ENCODE results near the gene GAL3ST1. TPM values are rescaled to one million over a fixed set of nuclear protein-coding genes. Genes with fewer than 3 reads are reported as not detected.

Gene GAL3ST1
- polyA plus RNA-seq, 4 donors, result 11.1 to 89.5 (median 50.8) TPM

DNA sequence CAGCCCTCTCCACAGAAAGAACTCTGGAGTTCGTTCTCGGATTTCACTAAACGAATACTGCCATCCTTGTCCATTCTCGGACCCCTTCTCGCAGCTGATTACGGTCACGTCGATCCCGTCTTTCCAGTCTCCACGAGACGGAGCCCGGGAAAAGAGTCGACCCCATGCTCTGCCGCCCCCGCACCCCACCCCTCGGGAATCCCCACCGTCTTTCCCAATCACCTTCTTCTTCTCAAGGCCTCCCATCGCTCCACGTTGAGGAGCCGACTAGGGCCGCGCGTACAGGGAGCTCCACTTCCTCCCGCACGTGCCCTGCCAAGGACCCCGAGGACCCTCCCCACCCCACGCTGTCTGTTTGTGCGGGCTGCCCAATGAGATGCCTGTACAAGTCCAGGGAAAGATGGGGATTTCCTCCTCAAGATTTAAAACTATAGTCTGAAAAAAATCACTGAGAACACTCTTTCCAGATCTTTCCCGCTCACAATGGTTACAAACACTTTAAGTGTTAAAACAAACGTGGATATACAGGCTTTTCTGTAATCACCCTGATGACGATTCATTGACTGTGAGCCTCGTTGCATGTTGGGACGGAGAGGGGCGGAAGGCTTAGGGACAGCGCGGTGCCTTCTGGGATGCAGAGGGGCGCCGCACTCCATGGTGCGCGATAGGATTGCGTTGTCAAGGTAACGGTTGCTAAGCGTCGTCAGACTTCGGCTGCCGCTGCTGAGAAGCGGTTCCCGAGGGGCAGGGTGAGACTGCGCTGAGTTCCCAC is 17.3 kb upstream of the GAL3ST1 start, which contains the start of gene PES1:
Gene PES1, minus strand, starts transcription at position 323 of the 772 bp plus-strand sequence. Its CDS starts 77 bp downstream, at position 246.
- Histone ChIP-seq H3K9me3 (ENCODE audit: control insufficient read depth in 2 of 2, insufficient read depth in 1 of 2, low read depth in 1 of 2, low read length in 1 of 2) (no peaks in the 10 kb centered on the region), H3K4me1 (ENCODE audit: control insufficient read depth in 3 of 3, insufficient read depth in 2 of 3, low read depth in 1 of 3, low read length in 2 of 3) (peaks cover 0 to 13% (median 6%) of the 10 kb centered on the region in 3 donors), H3K27ac (ENCODE audit: low read depth in 1 of 3, low read length in 2 of 3) (peak within 1 kb of the TSS in 2 of 3 donors; percentile 65 to 73), H3K27me3 (ENCODE audit: control insufficient read depth in 3 of 3, insufficient read depth in 3 of 3, low read length in 3 of 3) (no peaks in the 10 kb centered on the region), H3K36me3 (ENCODE audit: control insufficient read depth in 3 of 3, insufficient read depth in 2 of 3, low read depth in 1 of 3, low read length in 3 of 3) (peaks cover 4 to 26% (median 11%) of the 10 kb centered on the region in 3 donors), H3K4me3 (ENCODE audit: low read depth in 1 of 3, low read length in 3 of 3) (peak within 1 kb of the TSS; percentile 69 to 74 (median 70))
- DNase-seq (peak; percentile 98 to 99), FAIRE-seq (peak; percentile 36)
- WGBS, 3 donors, result 0% methylated on average over 49 of the region's 49 CpGs

DNA sequence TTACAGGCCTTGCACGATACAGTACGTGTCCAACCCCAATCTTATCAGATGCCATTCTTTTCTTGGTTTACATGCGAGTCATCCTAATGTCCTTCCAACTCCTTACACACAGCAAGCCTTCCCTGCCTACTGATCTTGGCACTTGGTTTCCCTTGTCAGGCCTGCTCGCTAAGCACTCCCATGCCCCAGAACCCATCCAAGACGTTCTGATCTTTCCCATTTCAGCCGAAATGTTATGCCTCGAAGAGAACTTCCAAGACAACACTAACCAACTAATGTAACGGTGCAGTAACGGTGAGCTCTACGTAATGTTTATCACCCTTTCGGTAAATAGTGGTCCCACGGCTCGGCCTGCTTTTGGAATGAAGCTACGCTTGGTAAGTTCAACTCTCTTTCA is 16.7 kb upstream of the GAL3ST1 start:
- no peaks in the 10 kb centered on the region for H3K27me3 ChIP-seq (ENCODE audit: control insufficient read depth in 3 of 3, insufficient read depth in 3 of 3, low read length in 3 of 3)
- peaks cover 0 to 13% (median 6%) of the 10 kb centered on the region in 3 donors for H3K4me1 ChIP-seq (ENCODE audit: control insufficient read depth in 3 of 3, insufficient read depth in 2 of 3, low read depth in 1 of 3, low read length in 2 of 3)
- H3K27ac ChIP-seq (ENCODE audit: low read depth in 1 of 3, low read length in 2 of 3), result peak overlapping the region in 2 of 3 donors; percentile 65 to 73
- FAIRE-seq (no peak), DNase-seq (peak in 1 of 2 donors; percentile 9)
- peak overlapping the region; percentile 69 to 74 (median 70) for H3K4me3 ChIP-seq (ENCODE audit: low read depth in 1 of 3, low read length in 3 of 3)
- H3K36me3 ChIP-seq (ENCODE audit: control insufficient read depth in 3 of 3, insufficient read depth in 2 of 3, low read depth in 1 of 3, low read length in 3 of 3), result peaks cover 4 to 32% (median 15%) of the 10 kb centered on the region in 3 donors
- no peaks in the 10 kb centered on the region for H3K9me3 ChIP-seq (ENCODE audit: control insufficient read depth in 2 of 2, insufficient read depth in 1 of 2, low read depth in 1 of 2, low read length in 1 of 2)
- WGBS, 3 donors, result 2 to 5% (median 4%) methylated on average over 14 of the region's 14 CpGs

DNA sequence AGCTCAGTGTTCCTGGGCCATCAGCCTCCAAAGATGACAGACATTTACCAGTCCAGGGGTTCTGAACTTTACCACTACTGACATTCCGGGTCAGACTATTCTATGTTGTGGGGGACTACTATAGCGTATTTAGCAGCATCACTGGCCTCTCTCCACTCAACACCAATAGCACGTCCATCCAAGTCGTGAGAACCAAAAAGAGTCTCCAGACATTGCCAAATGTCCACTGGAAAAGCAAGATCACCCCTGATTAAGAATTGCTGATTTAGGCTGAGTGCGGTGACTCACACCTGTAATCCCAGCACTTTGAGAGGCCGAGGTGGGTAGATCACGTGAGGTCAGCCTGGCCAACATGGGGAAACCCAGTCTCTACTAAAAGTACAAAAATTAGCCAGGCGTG is 11.9 kb upstream of the GAL3ST1 start:
- Histone ChIP-seq H3K4me1 (ENCODE audit: control insufficient read depth in 3 of 3, insufficient read depth in 2 of 3, low read depth in 1 of 3, low read length in 2 of 3) (peaks cover 0 to 9% (median 6%) of the 10 kb centered on the region in 3 donors), H3K27me3 (ENCODE audit: control insufficient read depth in 3 of 3, insufficient read depth in 3 of 3, low read length in 3 of 3) (no peaks in the 10 kb centered on the region), H3K27ac (ENCODE audit: low read depth in 1 of 3, low read length in 2 of 3) (no peak overlapping the region), H3K4me3 (ENCODE audit: low read depth in 1 of 3, low read length in 3 of 3) (no peak overlapping the region), H3K36me3 (ENCODE audit: control insufficient read depth in 3 of 3, insufficient read depth in 2 of 3, low read depth in 1 of 3, low read length in 3 of 3) (peaks cover 16 to 79% (median 31%) of the 10 kb centered on the region in 3 donors), H3K9me3 (ENCODE audit: control insufficient read depth in 2 of 2, insufficient read depth in 1 of 2, low read depth in 1 of 2, low read length in 1 of 2) (no peaks in the 10 kb centered on the region)
- 90 to 95% (median 94%) methylated on average over 8 of the region's 8 CpGs for WGBS, 3 donors
- FAIRE-seq (no peak), DNase-seq (no peak)

DNA sequence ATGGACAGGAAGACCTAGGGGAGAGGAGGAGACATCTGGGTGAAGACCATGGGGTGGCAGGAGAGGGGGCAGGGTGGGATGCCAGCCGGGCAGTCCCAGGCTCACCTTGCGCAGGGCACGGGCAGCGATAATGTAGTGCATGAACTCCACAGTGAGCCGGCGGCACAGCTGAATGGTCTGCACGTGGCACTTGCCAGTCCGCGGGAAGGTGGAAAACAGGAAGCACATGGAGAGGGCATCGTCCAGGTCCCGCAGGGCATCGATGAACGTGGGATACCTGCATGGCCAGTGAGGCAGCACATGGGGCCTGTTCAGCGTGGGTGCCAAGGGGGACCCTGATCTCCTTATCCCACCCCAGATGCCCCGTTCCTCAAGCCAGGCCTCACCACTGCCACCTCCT is 10.0 kb upstream of the GAL3ST1 start:
- 94 to 99% (median 97%) methylated on average over 15 of the region's 15 CpGs for WGBS, 3 donors
- no peak overlapping the region for H3K4me3 ChIP-seq (ENCODE audit: low read depth in 1 of 3, low read length in 3 of 3)
- H3K4me1 ChIP-seq (ENCODE audit: control insufficient read depth in 3 of 3, insufficient read depth in 2 of 3, low read depth in 1 of 3, low read length in 2 of 3), result no peaks in the 10 kb centered on the region
- H3K9me3 ChIP-seq (ENCODE audit: control insufficient read depth in 2 of 2, insufficient read depth in 1 of 2, low read depth in 1 of 2, low read length in 1 of 2), result no peaks in the 10 kb centered on the region
- H3K27ac ChIP-seq (ENCODE audit: low read depth in 1 of 3, low read length in 2 of 3), result no peak overlapping the region
- no peaks in the 10 kb centered on the region for H3K27me3 ChIP-seq (ENCODE audit: control insufficient read depth in 3 of 3, insufficient read depth in 3 of 3, low read length in 3 of 3)
- DNase-seq (no peak), FAIRE-seq (no peak)
- peaks cover 34 to 99% (median 41%) of the 10 kb centered on the region in 3 donors for H3K36me3 ChIP-seq (ENCODE audit: control insufficient read depth in 3 of 3, insufficient read depth in 2 of 3, low read depth in 1 of 3, low read length in 3 of 3)

DNA sequence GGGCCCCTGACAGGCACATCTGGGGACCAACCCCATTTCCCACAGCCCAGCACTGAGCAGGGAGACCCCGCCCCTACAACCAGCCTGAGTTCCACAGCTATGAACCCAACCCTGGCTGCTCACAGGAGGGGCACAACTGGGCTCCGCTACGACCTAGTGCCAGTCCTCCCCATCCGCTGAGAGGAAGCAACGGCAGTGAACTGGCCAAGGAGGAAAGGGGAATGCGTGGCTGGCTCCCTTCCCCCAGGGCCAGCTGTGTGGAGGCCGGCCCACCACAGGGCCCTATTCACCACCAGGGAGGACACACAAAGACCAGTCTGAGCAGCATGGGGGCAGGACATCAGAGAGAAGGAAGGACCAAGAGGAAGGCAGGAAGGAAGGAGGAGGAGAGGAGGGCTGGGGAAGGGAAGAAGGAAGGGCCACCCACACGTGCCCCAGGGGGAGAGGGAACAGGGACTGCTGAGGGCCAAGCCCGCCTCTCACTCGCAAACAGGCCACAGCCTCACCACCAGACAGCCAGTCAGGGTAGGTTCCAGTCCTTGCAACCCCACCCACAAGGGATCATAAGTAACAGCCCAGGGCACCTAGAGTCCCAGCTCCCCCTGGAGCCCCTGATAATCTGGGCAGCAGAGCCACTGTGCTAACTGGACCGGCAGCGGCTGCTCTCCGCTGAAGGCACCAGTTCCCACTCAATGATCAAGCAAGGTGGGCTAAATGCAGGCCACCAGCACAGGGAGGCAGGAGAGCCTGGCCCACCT is 8.5 kb upstream of the GAL3ST1 start:
- no peak overlapping the region for H3K4me3 ChIP-seq (ENCODE audit: low read depth in 1 of 3, low read length in 3 of 3)
- no peak for FAIRE-seq
- H3K4me1 ChIP-seq (ENCODE audit: control insufficient read depth in 3 of 3, insufficient read depth in 2 of 3, low read depth in 1 of 3, low read length in 2 of 3), result no peaks in the 10 kb centered on the region
- no peaks in the 10 kb centered on the region for H3K27me3 ChIP-seq (ENCODE audit: control insufficient read depth in 3 of 3, insufficient read depth in 3 of 3, low read length in 3 of 3)
- no peak overlapping the region for H3K27ac ChIP-seq (ENCODE audit: low read depth in 1 of 3, low read length in 2 of 3)
- H3K36me3 ChIP-seq (ENCODE audit: control insufficient read depth in 3 of 3, insufficient read depth in 2 of 3, low read depth in 1 of 3, low read length in 3 of 3), result peaks cover 42 to 99% (median 42%) of the 10 kb centered on the region in 3 donors
- H3K9me3 ChIP-seq (ENCODE audit: control insufficient read depth in 2 of 2, insufficient read depth in 1 of 2, low read depth in 1 of 2, low read length in 1 of 2), result no peaks in the 10 kb centered on the region
- 75 to 91% (median 86%) methylated on average over 13 of the region's 13 CpGs for WGBS, 3 donors
- no peak for DNase-seq

DNA sequence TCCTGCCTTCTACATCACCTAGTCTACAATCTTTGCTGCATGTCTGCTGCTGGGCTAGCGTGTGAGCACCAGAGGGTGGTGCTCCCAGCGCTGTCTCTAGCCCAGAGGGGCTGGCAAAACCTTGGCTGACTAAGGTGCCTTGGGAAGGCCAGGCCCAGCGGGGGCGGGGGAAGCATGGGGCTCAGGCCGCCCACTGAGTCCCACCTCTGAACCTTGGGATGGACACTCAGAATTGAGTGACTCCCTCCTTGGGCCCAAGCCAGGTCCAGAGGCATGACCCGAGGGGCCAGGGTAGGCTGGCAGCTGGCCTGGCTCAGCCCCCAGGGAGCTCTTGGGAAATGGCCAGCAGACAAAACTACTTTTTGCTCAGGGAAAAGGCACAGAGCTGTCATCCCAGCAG is 7.6 kb upstream of the GAL3ST1 start:
- H3K9me3 ChIP-seq (ENCODE audit: control insufficient read depth in 2 of 2, insufficient read depth in 1 of 2, low read depth in 1 of 2, low read length in 1 of 2), result no peaks in the 10 kb centered on the region
- H3K4me3 ChIP-seq (ENCODE audit: low read depth in 1 of 3, low read length in 3 of 3), result no peak overlapping the region
- H3K27ac ChIP-seq (ENCODE audit: low read depth in 1 of 3, low read length in 2 of 3), result no peak overlapping the region
- H3K27me3 ChIP-seq (ENCODE audit: control insufficient read depth in 3 of 3, insufficient read depth in 3 of 3, low read length in 3 of 3), result no peaks in the 10 kb centered on the region
- no peak for DNase-seq
- no peaks in the 10 kb centered on the region for H3K4me1 ChIP-seq (ENCODE audit: control insufficient read depth in 3 of 3, insufficient read depth in 2 of 3, low read depth in 1 of 3, low read length in 2 of 3)
- no peak for FAIRE-seq
- WGBS, 3 donors, result 86 to 96% (median 91%) methylated on average over 6 of the region's 6 CpGs
- H3K36me3 ChIP-seq (ENCODE audit: control insufficient read depth in 3 of 3, insufficient read depth in 2 of 3, low read depth in 1 of 3, low read length in 3 of 3), result peaks cover 36 to 98% (median 45%) of the 10 kb centered on the region in 3 donors

DNA sequence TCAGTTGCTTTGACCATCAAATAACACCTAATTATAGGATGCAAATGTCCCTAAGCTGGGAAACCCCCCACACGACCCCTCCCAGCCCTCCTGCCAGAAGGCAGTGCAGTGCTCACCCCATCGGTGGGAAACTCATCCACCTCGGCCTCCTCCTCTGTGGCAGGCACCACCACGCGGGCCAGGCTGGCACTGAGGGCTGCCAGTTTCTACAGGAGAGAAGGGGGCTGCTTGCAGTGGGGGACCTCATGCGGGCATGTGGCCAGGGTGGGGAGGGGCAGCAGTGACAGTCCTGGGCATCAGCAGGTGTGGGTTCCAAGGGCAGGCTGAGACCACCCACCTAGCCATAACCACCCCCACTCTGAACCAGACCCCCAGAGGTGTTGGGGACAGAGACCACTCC is 6.4 kb upstream of the GAL3ST1 start:
- no peaks in the 10 kb centered on the region for H3K27me3 ChIP-seq (ENCODE audit: control insufficient read depth in 3 of 3, insufficient read depth in 3 of 3, low read length in 3 of 3)
- FAIRE-seq, result no peak
- peaks cover 26 to 98% (median 44%) of the 10 kb centered on the region in 3 donors for H3K36me3 ChIP-seq (ENCODE audit: control insufficient read depth in 3 of 3, insufficient read depth in 2 of 3, low read depth in 1 of 3, low read length in 3 of 3)
- WGBS, 3 donors, result 86 to 89% (median 89%) methylated on average over 6 of the region's 6 CpGs
- no peaks in the 10 kb centered on the region for H3K9me3 ChIP-seq (ENCODE audit: control insufficient read depth in 2 of 2, insufficient read depth in 1 of 2, low read depth in 1 of 2, low read length in 1 of 2)
- no peak overlapping the region for H3K4me3 ChIP-seq (ENCODE audit: low read depth in 1 of 3, low read length in 3 of 3)
- DNase-seq, result no peak
- H3K4me1 ChIP-seq (ENCODE audit: control insufficient read depth in 3 of 3, insufficient read depth in 2 of 3, low read depth in 1 of 3, low read length in 2 of 3), result peaks cover 0 to 3% (median 0%) of the 10 kb centered on the region in 3 donors
- H3K27ac ChIP-seq (ENCODE audit: low read depth in 1 of 3, low read length in 2 of 3), result no peak overlapping the region

DNA sequence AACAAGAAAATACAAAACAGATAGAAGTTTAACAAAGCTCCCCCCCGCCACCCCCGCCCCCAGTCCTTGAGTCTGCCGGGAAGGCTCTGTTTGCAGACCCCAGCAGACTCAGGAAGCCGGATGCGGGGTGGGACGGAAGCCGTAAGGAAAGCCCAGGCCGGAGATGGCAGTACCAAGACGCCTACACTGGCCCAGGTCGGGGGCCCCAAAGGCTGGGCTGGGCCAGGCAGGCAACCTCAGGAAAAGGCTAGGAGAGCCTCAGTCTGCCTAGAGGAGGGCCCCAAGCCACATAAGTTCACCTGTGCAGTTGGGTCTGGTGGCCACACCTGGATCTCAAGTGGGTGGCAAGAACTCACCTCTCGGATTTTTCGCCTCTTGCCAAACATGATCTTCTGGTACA is 4.0 kb upstream of the GAL3ST1 start:
- Histone ChIP-seq H3K4me1 (ENCODE audit: control insufficient read depth in 3 of 3, insufficient read depth in 2 of 3, low read depth in 1 of 3, low read length in 2 of 3) (peaks cover 0 to 8% (median 3%) of the 10 kb centered on the region in 3 donors), H3K36me3 (ENCODE audit: control insufficient read depth in 3 of 3, insufficient read depth in 2 of 3, low read depth in 1 of 3, low read length in 3 of 3) (peaks cover 15 to 83% (median 40%) of the 10 kb centered on the region in 3 donors), H3K27me3 (ENCODE audit: control insufficient read depth in 3 of 3, insufficient read depth in 3 of 3, low read length in 3 of 3) (no peaks in the 10 kb centered on the region), H3K4me3 (ENCODE audit: low read depth in 1 of 3, low read length in 3 of 3) (no peak overlapping the region), H3K9me3 (ENCODE audit: control insufficient read depth in 2 of 2, insufficient read depth in 1 of 2, low read depth in 1 of 2, low read length in 1 of 2) (no peaks in the 10 kb centered on the region), H3K27ac (ENCODE audit: low read depth in 1 of 3, low read length in 2 of 3) (no peak overlapping the region)
- FAIRE-seq (no peak), DNase-seq (no peak)
- 91 to 96% (median 95%) methylated on average over 12 of the region's 12 CpGs for WGBS, 3 donors
